ENCODE data around the gene CHMP1B. TPM values are rescaled to one million over a fixed set of nuclear protein-coding genes. Genes with fewer than 3 reads are reported as not detected.
A peak's percentile ranks its signal among the peaks of the same experiment; 100 is the strongest.
"Not testable (repeated sequence)": the region's sequence is repeated elsewhere in the genome, so short reads cannot be mapped to it uniquely, and the experiment has no call there.

The CHMP1B gene
- total RNA-seq, 2 experiments from 2014 or later, result 20.4 to 20.9 TPM

DNA sequence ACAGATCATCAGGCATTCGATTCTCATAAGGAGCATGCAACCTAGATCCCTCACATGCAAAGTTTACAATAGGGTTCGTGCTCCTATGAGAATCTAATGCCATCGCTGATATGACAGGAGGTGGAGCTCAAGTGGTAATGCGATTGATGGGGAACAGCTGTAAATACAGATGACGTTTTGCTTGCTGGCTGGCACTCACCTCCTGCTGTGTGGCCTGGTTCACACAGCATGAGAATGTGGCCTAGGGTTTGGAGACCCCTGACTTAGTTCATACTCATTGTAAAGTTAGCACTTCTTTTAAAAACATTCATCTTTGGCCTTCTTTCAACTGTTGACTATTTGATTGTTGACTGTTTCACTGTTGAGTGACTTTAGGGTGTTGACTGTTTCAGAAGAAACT, 8.7 kb upstream of the CHMP1B start:
- Mint-ChIP-seq H3K27ac (no peak overlapping the region), H3K4me1 (no peaks in the 10 kb centered on the region), H3K27me3 (no peaks in the 10 kb centered on the region), H3K9me3 (ENCODE audit: low read depth) (no peaks in the 10 kb centered on the region), H3K4me3 (no peak overlapping the region), H3K36me3 (ENCODE audit: low read depth) (no peaks in the 10 kb centered on the region)
- intact Hi-C loops (cut with DNase I, micrococcal nuclease), result no loop called here
- DNase-seq, result no peak
- ChIA-PET CTCF (no interaction called here), POLR2A (no interaction called here)
- ATAC-seq, result no peak

DNA sequence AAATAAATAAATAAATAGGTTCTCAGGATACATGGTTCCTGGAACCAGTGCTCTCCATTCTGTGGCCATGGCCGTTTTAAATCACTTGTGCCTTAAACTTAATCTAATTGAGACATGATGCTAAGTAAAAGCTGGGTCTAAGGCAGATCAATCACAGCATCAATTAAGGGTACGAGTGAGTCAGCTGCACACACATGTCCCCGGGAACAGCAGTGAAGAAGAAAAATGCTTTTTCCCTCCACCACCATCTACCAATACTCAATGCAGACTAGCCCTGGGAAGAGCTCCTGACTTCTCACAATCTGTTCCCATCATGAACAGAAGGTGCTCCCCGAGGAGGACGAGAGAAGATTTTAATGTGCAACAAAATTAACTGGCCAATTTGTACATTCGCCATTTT, 6.8 kb upstream of the CHMP1B start:
- POLR2A ChIA-PET, result no interaction called here
- CTCF ChIA-PET, result no interaction called here
- no peaks in the 10 kb centered on the region for H3K4me1 Mint-ChIP-seq
- no peaks in the 10 kb centered on the region for H3K9me3 Mint-ChIP-seq (ENCODE audit: low read depth)
- H3K27me3 Mint-ChIP-seq, result no peaks in the 10 kb centered on the region
- intact Hi-C loops (cut with DNase I, micrococcal nuclease), result no loop called here
- H3K36me3 Mint-ChIP-seq (ENCODE audit: low read depth), result no peaks in the 10 kb centered on the region
- H3K27ac Mint-ChIP-seq, result no peak overlapping the region
- no peak overlapping the region for H3K4me3 Mint-ChIP-seq
- ATAC-seq, result no peak
- DNase-seq, result no peak

DNA sequence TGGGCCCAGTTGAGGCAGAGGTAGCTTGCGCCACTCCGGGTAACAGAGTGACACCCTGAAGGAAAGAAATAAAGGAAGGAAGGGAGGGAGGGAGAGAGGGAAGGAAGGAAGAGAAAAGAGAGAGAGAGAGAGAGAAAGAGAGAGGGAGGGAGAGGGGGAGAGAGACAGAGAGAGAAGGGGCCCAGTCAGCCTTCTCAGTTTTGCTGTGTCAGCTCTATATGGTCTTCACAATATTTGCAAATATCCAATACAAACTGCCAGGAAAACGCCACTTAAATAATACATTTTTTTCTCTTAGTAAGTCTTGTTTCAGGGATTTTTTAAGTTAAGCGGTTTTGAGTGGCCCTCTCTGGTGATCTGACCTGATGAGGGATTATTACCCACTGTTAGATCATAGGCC, 5.6 kb upstream of the CHMP1B start:
- intact Hi-C loops (cut with DNase I, micrococcal nuclease), result no loop called here
- Mint-ChIP-seq H3K36me3 (ENCODE audit: low read depth) (no peaks in the 10 kb centered on the region), H3K4me3 (no peak overlapping the region), H3K4me1 (peaks cover 11% of the 10 kb centered on the region), H3K27ac (no peak overlapping the region), H3K27me3 (no peaks in the 10 kb centered on the region), H3K9me3 (ENCODE audit: low read depth) (no peaks in the 10 kb centered on the region)
- CTCF ChIA-PET, result no interaction called here
- POLR2A ChIA-PET, result no interaction called here
- ATAC-seq, result no peak
- DNase-seq, result no peak

DNA sequence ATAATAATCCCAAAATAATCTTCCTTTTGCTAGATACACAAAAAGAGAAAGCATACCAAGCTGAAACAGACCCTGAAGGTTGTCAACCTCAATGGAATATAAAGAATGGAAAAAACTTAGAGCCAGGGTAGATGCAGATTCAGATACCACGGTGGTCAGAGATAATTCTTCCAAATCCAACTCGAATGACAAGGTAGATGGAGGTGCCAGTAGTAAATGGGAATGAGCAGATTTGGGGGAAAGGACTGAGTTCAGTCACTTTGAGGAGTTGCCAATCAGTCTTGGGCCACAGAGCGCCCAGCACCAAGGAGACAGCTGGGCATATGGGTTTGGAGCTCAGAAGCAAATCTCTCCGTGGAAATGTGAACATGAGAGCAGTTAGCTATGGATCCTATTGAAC, 3.4 kb upstream of the CHMP1B start:
- intact Hi-C loops (cut with DNase I, micrococcal nuclease), result no loop called here
- ATAC-seq, result no peak
- ChIA-PET POLR2A (interaction anchor here (0.6 kb wide), 1 partner anchor 189 kb away, joined by 3 read pairs; no protein-coding TSS in a partner anchor), CTCF (interaction anchor here (0.9 to 1.4 kb wide), 2 partner anchors 16 to 90 kb away, joined by 3 to 6 read pairs; no protein-coding TSS in a partner anchor)
- no peak for DNase-seq
- H3K9me3 Mint-ChIP-seq (ENCODE audit: low read depth), result no peaks in the 10 kb centered on the region
- peaks cover 13% of the 10 kb centered on the region for H3K4me1 Mint-ChIP-seq
- no peaks in the 10 kb centered on the region for H3K27me3 Mint-ChIP-seq
- no peak overlapping the region for H3K4me3 Mint-ChIP-seq
- no peak overlapping the region for H3K27ac Mint-ChIP-seq
- peaks cover 5% of the 10 kb centered on the region for H3K36me3 Mint-ChIP-seq (ENCODE audit: low read depth)

DNA sequence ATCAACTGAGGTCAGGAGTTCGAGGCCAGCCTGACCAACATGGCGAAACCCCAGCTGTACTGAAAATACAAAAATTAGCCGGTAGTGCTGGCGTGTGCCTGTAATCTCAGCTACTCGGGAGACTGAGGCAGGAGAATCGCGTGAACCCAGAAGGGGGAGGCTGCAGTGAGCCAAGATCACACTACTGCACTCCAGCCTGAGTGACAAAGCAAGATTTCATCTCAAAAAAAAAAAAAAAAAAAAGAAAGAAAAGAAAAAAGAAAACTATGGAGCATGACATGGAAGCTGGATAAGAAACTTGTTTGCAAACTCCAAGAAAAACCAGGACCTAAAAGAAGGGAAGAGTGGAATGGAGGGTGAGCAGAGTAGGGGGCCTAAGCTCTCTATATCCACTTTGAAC, 1.9 kb upstream of the CHMP1B start:
- no peaks in the 10 kb centered on the region for H3K27me3 Mint-ChIP-seq
- no peaks in the 10 kb centered on the region for H3K9me3 Mint-ChIP-seq (ENCODE audit: low read depth)
- POLR2A ChIA-PET, result no interaction called here
- H3K36me3 Mint-ChIP-seq (ENCODE audit: low read depth), result peaks cover 7% of the 10 kb centered on the region
- ATAC-seq (no peak), DNase-seq (no peak)
- H3K27ac Mint-ChIP-seq, result no peak overlapping the region
- CTCF ChIA-PET, result interaction anchor here (0.6 to 1.4 kb wide), 4 partner anchors 13 to 537 kb away, joined by 3 to 8 read pairs (median 5); no protein-coding TSS in a partner anchor
- H3K4me3 Mint-ChIP-seq, result no peak overlapping the region
- H3K4me1 Mint-ChIP-seq, result peaks cover 22% of the 10 kb centered on the region
- intact Hi-C loops (cut with DNase I, micrococcal nuclease), result no loop called here

DNA sequence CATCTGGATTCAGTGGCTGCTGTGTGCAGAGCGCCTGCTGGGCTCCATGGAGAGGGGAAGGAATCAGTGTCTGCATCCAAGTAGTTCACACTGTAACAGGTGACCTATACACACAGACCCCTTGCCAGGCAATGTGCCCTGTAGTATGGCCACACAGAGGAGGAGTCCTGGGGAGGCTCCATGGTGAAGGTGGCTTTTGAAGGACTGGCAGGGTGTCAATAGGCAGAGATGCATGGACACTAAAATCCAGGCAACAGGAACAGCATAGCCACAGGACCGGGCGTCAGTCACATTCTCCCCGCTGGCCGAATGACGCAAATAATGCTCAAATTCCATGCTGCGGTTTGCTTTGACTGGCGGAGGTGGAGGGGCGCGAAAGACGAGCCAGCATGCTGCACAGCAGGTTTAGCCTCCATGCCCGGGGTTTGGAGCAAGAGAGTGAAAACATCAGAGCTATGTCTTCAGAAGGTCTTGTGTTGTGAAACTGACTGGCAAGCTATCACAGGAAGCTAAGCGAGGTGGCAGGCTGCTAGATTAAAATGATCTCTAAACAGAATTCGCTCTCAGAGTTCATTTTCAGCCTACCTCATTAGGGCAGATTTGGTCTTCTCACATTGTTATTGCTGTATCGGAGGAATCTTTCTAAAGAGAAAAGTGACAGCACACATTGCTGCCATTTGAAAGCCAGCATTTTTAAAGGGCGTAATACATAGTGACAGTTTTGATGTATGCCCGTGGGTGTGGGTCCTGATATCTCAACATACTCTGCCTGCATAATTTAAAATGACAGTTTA, 1.2 kb upstream of the CHMP1B start:
- peak; percentile 28 for ATAC-seq
- intact Hi-C loops (cut with DNase I, micrococcal nuclease), result loop anchor here in 1 of 2 experiments (2.0 to 5.0 kb wide), 6 partner anchors 852 to 1938 kb away; partner anchors contain the start of genes CEP76, FAM210A, NAPG and PSMG2

DNA sequence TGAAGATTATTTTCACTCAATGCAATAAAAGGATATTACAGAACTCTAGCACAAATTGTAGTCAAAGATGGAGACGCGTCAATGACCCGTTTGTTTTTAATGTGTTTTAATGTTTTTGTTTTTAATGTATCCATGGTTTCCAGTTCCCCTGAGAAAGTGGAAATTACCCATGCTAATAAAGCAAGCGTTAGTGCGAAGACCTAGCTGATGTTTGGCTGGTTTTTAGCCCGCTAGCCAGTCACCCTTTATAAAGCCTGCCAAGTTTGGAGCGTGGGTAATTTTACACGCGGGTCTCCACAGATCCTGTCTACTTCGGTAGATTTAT, 430 bp upstream of the CHMP1B start:
- Mint-ChIP-seq H3K4me1 (peaks cover 25% of the 10 kb centered on the region), H3K36me3 (ENCODE audit: low read depth) (peaks cover 7% of the 10 kb centered on the region), H3K4me3 (peak overlapping the region; percentile 91), H3K9me3 (ENCODE audit: low read depth) (no peaks in the 10 kb centered on the region), H3K27me3 (no peaks in the 10 kb centered on the region), H3K27ac (peak overlapping the region; percentile 99)
- CTCF ChIA-PET, result no interaction called here
- DNase-seq, result no peak
- peak; percentile 21 for ATAC-seq
- intact Hi-C loops (cut with DNase I, micrococcal nuclease), result loop anchor here (1.0 to 5.0 kb wide), 10 partner anchors 58 to 1938 kb away; partner anchors contain the start of genes IMPA2 (in 2 of the 2), MPPE1 (in 2 of the 2), AFG3L2 (in 1 of the 2) and CEP76 (in 1 of the 2)
- POLR2A ChIA-PET, result interaction anchor here (1.0 kb wide), 1 partner anchor 19 kb away, joined by 3 read pairs; no protein-coding TSS in a partner anchor

More for the DNA sequence above, 1.2 kb upstream of the CHMP1B start:
- peak; percentile 70 for DNase-seq
- Mint-ChIP-seq H3K9me3 (ENCODE audit: low read depth) (no peaks in the 10 kb centered on the region), H3K4me1 (peaks cover 23% of the 10 kb centered on the region), H3K36me3 (ENCODE audit: low read depth) (peaks cover 7% of the 10 kb centered on the region), H3K27me3 (no peaks in the 10 kb centered on the region), H3K4me3 (peak overlapping the region; percentile 91), H3K27ac (peak overlapping the region; percentile 99)
- ChIA-PET POLR2A (interaction anchor here (0.8 to 1.0 kb wide), 2 partner anchors 18 to 131 kb away, joined by 3 read pairs; partner anchors contain the start of gene IMPA2), CTCF (interaction anchor here (0.6 to 1.4 kb wide), 3 partner anchors 14 to 536 kb away, joined by 3 to 8 read pairs (median 4); no protein-coding TSS in a partner anchor)

DNA sequence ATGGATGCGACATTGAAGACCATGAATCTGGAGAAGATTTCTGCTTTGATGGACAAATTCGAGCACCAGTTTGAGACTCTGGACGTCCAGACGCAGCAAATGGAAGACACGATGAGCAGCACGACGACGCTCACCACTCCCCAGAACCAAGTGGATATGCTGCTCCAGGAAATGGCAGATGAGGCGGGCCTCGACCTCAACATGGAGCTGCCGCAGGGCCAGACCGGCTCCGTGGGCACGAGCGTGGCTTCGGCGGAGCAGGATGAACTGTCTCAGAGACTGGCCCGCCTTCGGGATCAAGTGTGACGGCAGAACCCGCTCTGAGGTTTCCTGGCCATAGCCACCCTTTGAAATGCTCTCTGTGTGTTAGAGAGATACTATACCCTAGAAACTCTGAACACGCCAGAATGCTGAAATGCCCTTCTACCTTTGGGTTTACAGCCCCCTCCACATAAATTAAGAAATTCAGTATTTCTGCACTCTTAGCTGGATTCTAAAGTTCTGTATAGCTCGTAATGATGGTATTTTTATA, 659 bp downstream of the CHMP1B start:
- Mint-ChIP-seq H3K36me3 (ENCODE audit: low read depth) (peaks cover 7% of the 10 kb centered on the region), H3K4me1 (peaks cover 25% of the 10 kb centered on the region), H3K27me3 (no peaks in the 10 kb centered on the region), H3K9me3 (ENCODE audit: low read depth) (no peaks in the 10 kb centered on the region), H3K27ac (peak overlapping the region; percentile 99), H3K4me3 (peak overlapping the region; percentile 91)
- ATAC-seq (peak; percentile 48), DNase-seq (peak; percentile 69)
- CTCF ChIA-PET, result no interaction called here
- intact Hi-C loops (cut with DNase I, micrococcal nuclease), result loop anchor here (1.0 to 5.0 kb wide), 11 partner anchors 56 to 1940 kb away; partner anchors contain the start of genes IMPA2 (in 2 of the 2), MPPE1 (in 2 of the 2), AFG3L2 (in 1 of the 2) and CEP76 (in 1 of the 2)
- POLR2A ChIA-PET, result no interaction called here

DNA sequence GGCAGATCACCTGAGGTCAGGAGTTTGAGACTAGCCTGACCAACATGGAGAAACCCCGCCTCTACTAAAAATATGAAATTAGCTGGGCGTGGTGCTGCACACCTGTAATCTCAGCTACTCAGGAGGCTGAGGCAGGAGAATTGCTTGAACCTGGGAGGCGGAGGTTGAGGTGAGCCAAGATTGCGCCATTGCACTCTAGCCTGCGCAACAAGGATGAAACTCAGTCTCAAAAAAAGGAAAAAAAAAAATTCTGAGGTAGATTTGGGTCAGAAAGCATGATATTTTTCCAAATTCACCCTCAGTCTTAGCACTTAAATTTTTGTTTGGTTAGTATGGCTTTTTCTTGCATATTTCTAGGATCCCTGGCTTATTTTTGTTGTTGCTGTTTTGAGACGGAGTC, 3.3 kb downstream of the CHMP1B start:
- H3K4me1 Mint-ChIP-seq, result peaks cover 28% of the 10 kb centered on the region
- H3K36me3 Mint-ChIP-seq (ENCODE audit: low read depth); ATAC-seq; DNase-seq; H3K9me3 Mint-ChIP-seq (ENCODE audit: low read depth); H3K4me3 Mint-ChIP-seq; H3K27ac Mint-ChIP-seq; POLR2A ChIA-PET; H3K27me3 Mint-ChIP-seq: not testable (repeated sequence)
- intact Hi-C loops (cut with DNase I, micrococcal nuclease), result loop anchor here in 1 of 2 experiments (5.0 kb wide), 5 partner anchors 848 to 1942 kb away; partner anchors contain the start of genes CEP76, FAM210A, NAPG and PSMG2
- CTCF ChIA-PET, result interaction anchor here (1.1 kb wide), 1 partner anchor 124 kb away, joined by 3 read pairs; no protein-coding TSS in a partner anchor

DNA sequence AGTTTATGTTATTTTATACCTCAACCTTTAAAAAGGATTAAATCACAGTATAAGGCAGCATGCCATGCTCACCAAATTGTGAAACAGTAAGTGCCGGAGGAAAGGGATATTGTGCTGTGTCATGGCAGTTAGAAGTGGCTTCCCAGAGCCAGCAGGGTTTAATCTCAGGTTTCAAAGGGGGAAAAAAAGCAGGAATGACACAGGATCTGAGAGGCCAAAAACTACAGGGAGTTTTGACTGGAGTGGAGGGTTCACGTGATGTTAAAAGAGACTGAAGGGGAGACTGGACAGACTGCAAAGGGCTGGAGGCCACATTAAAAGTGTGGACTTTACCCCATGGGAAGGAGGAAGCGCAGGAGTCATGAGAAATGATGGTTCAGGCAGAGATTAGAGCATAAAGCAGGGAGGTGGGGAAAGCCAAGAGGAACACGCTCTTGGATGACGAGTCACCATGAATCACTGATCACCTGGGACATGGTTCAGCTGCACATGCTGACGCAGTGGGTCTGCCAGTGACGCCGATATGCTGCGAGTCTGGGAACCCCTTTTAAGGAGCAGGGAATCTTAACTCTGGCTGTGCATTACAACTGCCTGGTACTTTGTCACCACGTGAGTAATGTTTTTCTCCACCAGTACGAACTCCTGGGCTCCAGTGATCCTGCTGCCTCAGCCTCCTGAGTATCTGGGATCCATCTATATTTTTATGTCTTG, 6.1 kb downstream of the CHMP1B start:
- ChIA-PET POLR2A (no interaction called here), CTCF (no interaction called here)
- ATAC-seq, result no peak
- no peak for DNase-seq
- no peak overlapping the region for H3K4me3 Mint-ChIP-seq
- no peaks in the 10 kb centered on the region for H3K9me3 Mint-ChIP-seq (ENCODE audit: low read depth)
- peaks cover 3% of the 10 kb centered on the region for H3K36me3 Mint-ChIP-seq (ENCODE audit: low read depth)
- intact Hi-C loops (cut with DNase I, micrococcal nuclease), result no loop called here
- H3K27me3 Mint-ChIP-seq, result no peaks in the 10 kb centered on the region
- peaks cover 20% of the 10 kb centered on the region for H3K4me1 Mint-ChIP-seq
- H3K27ac Mint-ChIP-seq, result no peak overlapping the region

DNA sequence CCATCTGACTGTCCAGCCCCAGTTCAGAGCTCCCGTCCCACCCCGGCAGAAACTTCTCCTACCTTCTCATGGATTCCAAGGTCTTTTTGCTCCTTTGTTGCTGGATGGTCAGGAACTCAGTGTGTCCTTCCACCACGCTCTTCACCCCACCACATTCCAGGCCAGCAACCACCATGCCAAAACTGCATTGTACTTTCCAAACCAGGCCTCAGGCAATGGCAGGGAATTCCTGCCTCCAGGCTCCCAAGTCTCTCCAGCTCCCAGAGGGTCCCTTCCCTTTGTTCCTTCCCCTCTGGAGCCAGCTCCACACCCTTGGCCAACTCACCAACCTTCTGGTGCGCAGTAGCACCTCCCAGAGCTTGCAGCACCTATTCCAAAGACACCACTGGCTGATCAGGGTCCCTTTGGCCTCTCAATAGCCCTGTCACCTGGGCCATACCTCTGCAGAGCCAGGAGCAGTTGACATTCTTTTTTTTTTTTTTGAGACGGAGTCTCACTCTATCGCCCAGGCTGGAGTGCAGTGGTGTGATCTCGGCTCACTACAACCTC, 8.1 kb downstream of the CHMP1B start:
- no peaks in the 10 kb centered on the region for H3K27me3 Mint-ChIP-seq
- ATAC-seq (no peak), DNase-seq (no peak)
- intact Hi-C loops (cut with DNase I, micrococcal nuclease), result no loop called here
- ChIA-PET POLR2A (no interaction called here), CTCF (interaction anchor here (0.9 kb wide), 1 partner anchor 79 kb away, joined by 5 read pairs; no protein-coding TSS in a partner anchor)
- no peak overlapping the region for H3K4me3 Mint-ChIP-seq
- H3K4me1 Mint-ChIP-seq, result peaks cover 10% of the 10 kb centered on the region
- no peaks in the 10 kb centered on the region for H3K9me3 Mint-ChIP-seq (ENCODE audit: low read depth)
- no peaks in the 10 kb centered on the region for H3K36me3 Mint-ChIP-seq (ENCODE audit: low read depth)
- H3K27ac Mint-ChIP-seq, result peak overlapping the region; percentile 32

Measured in activated CD4-positive, alpha-beta T cell treated with anti-CD3 and anti-CD28 coated beads for 36 hours (primary cell).